ENCODE data around the gene FLRT2.

The FLRT2 gene

DNA sequence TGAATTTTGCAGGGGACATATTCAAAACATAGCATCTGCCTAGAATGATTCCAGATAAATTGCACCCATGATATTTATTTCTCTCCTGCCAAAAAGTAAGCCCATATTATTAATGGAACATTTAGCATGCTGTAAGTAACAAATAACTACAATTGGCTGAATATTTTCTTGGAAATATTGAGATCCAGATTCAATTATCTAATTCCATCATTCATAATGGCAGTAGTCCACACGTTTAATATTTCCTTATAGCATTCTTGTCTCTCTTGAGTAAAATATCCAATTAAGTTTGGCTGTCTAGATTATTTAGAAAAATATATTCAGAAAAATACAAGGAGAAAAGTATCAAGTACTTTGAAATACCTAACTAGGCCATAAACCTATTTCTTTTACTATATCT lies 157.5 kb downstream of the FLRT2 start:
- no peak for DNase-seq

- no peak for DNase-seq
These were observed 158.1 kb downstream of the FLRT2 start for GRCh38 chr14:85688006-85688405.

DNA sequence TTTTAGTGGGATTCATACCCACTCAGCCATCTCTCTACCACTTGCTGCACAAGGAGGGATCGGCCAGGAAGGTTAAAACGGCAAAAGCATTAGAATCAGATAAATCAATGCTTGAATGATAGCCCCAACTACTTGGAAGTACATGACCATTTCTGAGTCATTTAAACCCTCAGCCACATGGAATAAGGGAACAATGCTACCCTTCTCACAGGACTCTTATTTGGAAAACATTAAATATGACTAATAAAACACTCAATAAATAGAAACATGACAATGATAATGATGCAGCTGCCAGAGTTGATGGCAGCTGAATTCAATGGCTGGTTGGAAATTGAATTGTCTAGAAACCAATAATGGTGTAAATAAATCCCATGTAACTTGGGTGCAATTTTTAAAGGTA lies 165.4 kb downstream of the FLRT2 start:
- no peak for DNase-seq

GRCh38 chr14:85701116-85701515 lies 171.2 kb downstream of the FLRT2 start:
- DNase-seq: no peak

DNA sequence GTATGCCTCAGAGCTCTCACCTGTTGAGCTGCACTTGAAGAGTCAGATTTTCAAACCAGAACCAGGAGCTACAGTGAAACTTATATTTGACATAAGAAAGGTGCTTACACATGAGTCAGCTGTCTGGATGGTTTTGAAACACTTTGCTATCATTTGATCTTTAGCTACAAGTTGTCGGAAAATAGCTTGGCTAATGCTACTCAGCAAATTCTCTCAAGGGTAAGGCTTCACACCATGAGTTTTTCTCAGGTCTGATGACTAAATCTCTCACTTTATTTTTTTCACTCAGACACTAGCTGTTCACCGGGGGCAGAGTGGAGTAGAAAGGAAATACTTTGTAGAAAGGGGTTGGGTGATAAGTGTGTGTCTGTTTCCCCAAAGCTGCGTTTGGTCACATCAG lies 171.8 kb downstream of the FLRT2 start:
- DNase-seq: no peak

GRCh38 chr14:85702191-85702590 lies 172.2 kb downstream of the FLRT2 start:
- no peak for DNase-seq

DNA sequence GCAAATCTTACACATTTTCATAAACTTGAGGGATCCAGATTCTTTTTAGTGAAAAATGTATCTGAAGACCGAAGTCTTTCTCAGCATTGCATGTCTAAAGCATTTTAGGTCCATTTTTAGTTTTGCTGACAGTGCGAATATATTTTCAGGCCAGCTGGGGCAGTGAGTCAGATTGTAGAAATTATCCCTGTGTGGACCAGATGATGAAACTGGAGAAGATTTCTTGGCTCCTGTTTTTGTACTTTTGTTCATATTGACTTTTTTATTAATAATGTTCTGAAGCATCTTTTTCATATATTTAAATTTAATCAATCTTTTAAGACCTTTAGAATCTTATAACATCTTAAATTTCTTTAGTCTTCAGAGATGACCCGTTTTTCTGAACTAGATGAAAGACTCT lies 173.1 kb downstream of the FLRT2 start:
- no peak for DNase-seq
